Measurements from ENCODE around the gene ARHGAP5.

Gene ARHGAP5, protein sequence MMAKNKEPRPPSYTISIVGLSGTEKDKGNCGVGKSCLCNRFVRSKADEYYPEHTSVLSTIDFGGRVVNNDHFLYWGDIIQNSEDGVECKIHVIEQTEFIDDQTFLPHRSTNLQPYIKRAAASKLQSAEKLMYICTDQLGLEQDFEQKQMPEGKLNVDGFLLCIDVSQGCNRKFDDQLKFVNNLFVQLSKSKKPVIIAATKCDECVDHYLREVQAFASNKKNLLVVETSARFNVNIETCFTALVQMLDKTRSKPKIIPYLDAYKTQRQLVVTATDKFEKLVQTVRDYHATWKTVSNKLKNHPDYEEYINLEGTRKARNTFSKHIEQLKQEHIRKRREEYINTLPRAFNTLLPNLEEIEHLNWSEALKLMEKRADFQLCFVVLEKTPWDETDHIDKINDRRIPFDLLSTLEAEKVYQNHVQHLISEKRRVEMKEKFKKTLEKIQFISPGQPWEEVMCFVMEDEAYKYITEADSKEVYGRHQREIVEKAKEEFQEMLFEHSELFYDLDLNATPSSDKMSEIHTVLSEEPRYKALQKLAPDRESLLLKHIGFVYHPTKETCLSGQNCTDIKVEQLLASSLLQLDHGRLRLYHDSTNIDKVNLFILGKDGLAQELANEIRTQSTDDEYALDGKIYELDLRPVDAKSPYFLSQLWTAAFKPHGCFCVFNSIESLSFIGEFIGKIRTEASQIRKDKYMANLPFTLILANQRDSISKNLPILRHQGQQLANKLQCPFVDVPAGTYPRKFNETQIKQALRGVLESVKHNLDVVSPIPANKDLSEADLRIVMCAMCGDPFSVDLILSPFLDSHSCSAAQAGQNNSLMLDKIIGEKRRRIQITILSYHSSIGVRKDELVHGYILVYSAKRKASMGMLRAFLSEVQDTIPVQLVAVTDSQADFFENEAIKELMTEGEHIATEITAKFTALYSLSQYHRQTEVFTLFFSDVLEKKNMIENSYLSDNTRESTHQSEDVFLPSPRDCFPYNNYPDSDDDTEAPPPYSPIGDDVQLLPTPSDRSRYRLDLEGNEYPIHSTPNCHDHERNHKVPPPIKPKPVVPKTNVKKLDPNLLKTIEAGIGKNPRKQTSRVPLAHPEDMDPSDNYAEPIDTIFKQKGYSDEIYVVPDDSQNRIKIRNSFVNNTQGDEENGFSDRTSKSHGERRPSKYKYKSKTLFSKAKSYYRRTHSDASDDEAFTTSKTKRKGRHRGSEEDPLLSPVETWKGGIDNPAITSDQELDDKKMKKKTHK (N-terminal part only)

DNA sequence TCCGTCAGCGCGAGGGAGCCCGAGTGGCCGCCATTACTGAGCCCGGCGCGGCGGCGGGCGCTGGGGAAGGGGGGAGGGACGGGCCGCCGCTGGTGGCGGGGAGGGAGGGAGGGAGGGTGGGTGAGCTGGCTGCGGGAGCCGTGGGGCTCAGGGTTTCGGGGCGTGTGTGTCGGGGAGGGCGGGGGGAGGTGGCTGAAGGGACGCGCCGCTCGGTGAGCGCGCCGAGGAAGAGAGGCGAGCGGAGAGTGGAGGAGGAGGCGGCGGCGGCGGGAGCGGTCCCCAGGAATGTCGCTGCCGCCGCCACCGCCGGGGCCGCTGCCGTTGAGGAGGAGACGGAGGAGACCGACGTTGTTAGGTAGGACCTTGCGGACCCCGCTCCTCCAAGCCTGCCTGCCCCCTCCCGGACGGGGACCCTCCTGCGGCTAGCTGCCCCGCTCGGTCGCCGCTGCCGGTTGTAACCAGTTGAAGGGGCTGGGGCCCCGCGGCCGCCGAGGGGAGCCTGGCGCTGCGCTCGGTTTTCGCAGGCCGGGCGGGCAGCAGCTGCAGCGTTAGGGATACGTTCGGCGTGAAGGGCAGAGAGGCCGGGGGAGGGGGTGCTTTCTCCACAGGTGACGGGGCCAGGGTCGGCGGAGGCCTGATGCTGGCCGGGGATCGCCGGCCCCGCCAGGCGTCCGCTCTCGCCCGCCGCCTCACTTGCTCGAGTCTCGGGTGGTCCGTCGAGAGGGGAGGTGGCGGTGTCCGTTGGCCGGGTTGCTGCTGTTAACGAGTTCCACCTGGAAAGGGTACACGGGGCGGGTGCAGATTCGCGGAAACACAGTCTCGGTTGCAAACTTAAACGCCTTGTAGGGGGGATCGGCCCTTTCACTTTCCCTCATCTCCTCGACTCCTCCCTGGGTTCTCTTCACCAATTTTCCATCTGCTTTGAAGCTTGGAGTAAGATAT lies at the start of gene ARHGAP5:
Gene ARHGAP5, plus strand, starts transcription at position 224 of the 942 bp plus-strand sequence. CDS start 13,366 bp downstream, outside the sequence.
- H3K27me3 ChIP-seq (replicated peaks; ENCODE audit: control insufficient read depth, insufficient read depth, low read length) = no peaks in the 10 kb centered on the region
- TF ChIP-seq, protein P1, sequence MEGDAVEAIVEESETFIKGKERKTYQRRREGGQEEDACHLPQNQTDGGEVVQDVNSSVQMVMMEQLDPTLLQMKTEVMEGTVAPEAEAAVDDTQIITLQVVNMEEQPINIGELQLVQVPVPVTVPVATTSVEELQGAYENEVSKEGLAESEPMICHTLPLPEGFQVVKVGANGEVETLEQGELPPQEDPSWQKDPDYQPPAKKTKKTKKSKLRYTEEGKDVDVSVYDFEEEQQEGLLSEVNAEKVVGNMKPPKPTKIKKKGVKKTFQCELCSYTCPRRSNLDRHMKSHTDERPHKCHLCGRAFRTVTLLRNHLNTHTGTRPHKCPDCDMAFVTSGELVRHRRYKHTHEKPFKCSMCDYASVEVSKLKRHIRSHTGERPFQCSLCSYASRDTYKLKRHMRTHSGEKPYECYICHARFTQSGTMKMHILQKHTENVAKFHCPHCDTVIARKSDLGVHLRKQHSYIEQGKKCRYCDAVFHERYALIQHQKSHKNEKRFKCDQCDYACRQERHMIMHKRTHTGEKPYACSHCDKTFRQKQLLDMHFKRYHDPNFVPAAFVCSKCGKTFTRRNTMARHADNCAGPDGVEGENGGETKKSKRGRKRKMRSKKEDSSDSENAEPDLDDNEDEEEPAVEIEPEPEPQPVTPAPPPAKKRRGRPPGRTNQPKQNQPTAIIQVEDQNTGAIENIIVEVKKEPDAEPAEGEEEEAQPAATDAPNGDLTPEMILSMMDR (IDR thresholded peaks at IDR 0.05; ENCODE audit: insufficient read depth, low read length, poor library complexity, severe bottlenecking) = peak; percentile 7
- no peak for DNase-seq (ENCODE audit: extremely low read depth, insufficient read length)
- H3K36me3 ChIP-seq (ENCODE audit: control insufficient read depth, insufficient read depth, low read length) = no peaks in the 10 kb centered on the region
- peak within 1 kb of the TSS; percentile 89 for H3K4me3 ChIP-seq (replicated peaks; ENCODE audit: low read depth, low read length)

GRCh38 chr14:32028599-32028998 lies 48.5 kb upstream of the ARHGAP5 start:
- Histone ChIP-seq H3K36me3 (ENCODE audit: control insufficient read depth, insufficient read depth, low read length) (no peaks in the 10 kb centered on the region), H3K4me3 (replicated peaks; ENCODE audit: low read depth, low read length) (no peak overlapping the region), H3K27me3 (replicated peaks; ENCODE audit: control insufficient read depth, insufficient read depth, low read length) (no peaks in the 10 kb centered on the region)
- TF ChIP-seq, protein P1 (IDR thresholded peaks at IDR 0.05; ENCODE audit: insufficient read depth, low read length, poor library complexity, severe bottlenecking) = no peak
- no peak for DNase-seq (ENCODE audit: extremely low read depth, insufficient read length)

DNA sequence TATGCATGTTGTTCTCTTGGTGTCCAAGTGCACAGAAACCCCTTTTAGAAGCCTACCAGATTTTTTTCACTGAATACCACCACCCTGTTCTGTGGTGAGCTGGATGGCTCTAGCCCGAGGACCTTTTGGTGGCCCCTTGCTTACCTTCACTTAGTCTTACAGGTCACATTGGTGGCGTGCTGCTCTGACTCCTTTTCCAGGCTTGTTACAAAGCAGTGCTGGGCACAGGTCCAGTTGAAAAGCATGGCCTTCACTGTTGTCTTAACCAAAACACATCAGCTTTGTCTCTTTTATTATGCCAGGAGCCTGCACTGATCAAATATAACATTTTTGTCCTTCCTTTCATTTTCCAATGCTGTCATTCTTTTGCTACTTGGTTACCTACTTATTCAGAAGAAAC lies 43.6 kb upstream of the ARHGAP5 start:
- no peaks in the 10 kb centered on the region for H3K27me3 ChIP-seq (replicated peaks; ENCODE audit: control insufficient read depth, insufficient read depth, low read length)
- no peak overlapping the region for H3K4me3 ChIP-seq (replicated peaks; ENCODE audit: low read depth, low read length)
- no peaks in the 10 kb centered on the region for H3K36me3 ChIP-seq (ENCODE audit: control insufficient read depth, insufficient read depth, low read length)
- DNase-seq (ENCODE audit: extremely low read depth, insufficient read length) = no peak
- TF ChIP-seq, protein P1 (IDR thresholded peaks at IDR 0.05; ENCODE audit: insufficient read depth, low read length, poor library complexity, severe bottlenecking) = no peak

DNA sequence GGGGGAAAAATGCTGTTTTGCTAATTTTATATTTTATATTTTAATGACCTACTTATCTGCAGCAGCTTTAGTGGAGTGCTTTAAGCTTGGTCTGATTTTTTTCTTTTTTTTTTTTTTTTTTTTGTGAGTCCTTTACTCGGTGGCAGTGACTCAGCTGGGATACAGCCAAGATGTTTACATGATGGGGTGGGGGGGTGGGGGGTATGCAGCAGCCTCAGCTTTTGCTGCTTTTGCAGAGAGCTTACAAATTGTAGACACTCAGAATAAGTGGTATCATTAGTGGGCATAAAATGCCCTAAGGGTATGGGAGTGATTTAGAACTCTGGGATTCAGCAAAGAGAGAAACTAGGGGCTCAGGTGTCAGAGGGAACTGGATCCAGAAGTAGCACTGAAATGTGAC lies 38.2 kb upstream of the ARHGAP5 start:
- DNase-seq (ENCODE audit: extremely low read depth, insufficient read length) = no peak
- no peak overlapping the region for H3K4me3 ChIP-seq (replicated peaks; ENCODE audit: low read depth, low read length)
- TF ChIP-seq, protein P1 (IDR thresholded peaks at IDR 0.05; ENCODE audit: insufficient read depth, low read length, poor library complexity, severe bottlenecking) = no peak

More for the DNA sequence above, 38.2 kb upstream of the ARHGAP5 start:
- H3K36me3 ChIP-seq (ENCODE audit: control insufficient read depth, insufficient read depth, low read length) = no peaks in the 10 kb centered on the region
- H3K27me3 ChIP-seq (replicated peaks; ENCODE audit: control insufficient read depth, insufficient read depth, low read length) = no peaks in the 10 kb centered on the region
